Vagina (tissue), 2 donors: ENCODE results near the gene ASS1.

Experiments
- CTCF ChIP-seq, 3 experiments: fragments of 450-650 bp in 2 of 3; fragments of 200-600 bp in 1 of 3; sonication (generic) in 1 of 3; IDR thresholded peaks; one replicate each; pipeline ENCODE4 v1.5.1; 2017 to 2019; ENCODE audit warnings: antibody characterized with exemption in 3 of 3, mild to moderate bottlenecking in 2 of 3, moderate library complexity in 2 of 3
- POLR2A ChIP-seq, 2 donors: fragments of 450-650 bp; IDR thresholded peaks; one replicate each; pipeline ENCODE4 v1.6.1; 2017; ENCODE audit warnings: antibody characterized with exemption in 2 of 2, mild to moderate bottlenecking in 2 of 2, moderate library complexity in 2 of 2
- POLR2AphosphoS5 ChIP-seq, 2 donors: sonication (generic); formaldehyde crosslinking; IDR thresholded peaks; one replicate each; pipeline ENCODE4 v1.9.0; 2017; ENCODE audit warnings: antibody characterized with exemption in 2 of 2, mild to moderate bottlenecking in 2 of 2, low read depth in 1 of 2; ENCODE audit not compliant: insufficient read depth in 1 of 2

- TF ChIP-seq CTCF (IDR thresholded peaks at IDR 0.05) (no peak), POLR2A (IDR thresholded peaks at IDR 0.05) (no peak), POLR2AphosphoS5 (IDR thresholded peaks at IDR 0.05; ENCODE audit: insufficient read depth in 1 of 2, low read depth in 1 of 2) (no peak)
Observed at GRCh38 chr9:130454812-130455325, 10.1 kb downstream of the ASS1 start.
